Measurements from ENCODE around the gene ADAM11. TPM values are rescaled to one million over a fixed set of nuclear protein-coding genes. Genes with fewer than 3 reads are reported as not detected.

Gene ADAM11, protein sequence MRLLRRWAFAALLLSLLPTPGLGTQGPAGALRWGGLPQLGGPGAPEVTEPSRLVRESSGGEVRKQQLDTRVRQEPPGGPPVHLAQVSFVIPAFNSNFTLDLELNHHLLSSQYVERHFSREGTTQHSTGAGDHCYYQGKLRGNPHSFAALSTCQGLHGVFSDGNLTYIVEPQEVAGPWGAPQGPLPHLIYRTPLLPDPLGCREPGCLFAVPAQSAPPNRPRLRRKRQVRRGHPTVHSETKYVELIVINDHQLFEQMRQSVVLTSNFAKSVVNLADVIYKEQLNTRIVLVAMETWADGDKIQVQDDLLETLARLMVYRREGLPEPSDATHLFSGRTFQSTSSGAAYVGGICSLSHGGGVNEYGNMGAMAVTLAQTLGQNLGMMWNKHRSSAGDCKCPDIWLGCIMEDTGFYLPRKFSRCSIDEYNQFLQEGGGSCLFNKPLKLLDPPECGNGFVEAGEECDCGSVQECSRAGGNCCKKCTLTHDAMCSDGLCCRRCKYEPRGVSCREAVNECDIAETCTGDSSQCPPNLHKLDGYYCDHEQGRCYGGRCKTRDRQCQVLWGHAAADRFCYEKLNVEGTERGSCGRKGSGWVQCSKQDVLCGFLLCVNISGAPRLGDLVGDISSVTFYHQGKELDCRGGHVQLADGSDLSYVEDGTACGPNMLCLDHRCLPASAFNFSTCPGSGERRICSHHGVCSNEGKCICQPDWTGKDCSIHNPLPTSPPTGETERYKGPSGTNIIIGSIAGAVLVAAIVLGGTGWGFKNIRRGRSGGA
- 0.15 and 0.25 TPM in 2 replicates for total RNA-seq

DNA sequence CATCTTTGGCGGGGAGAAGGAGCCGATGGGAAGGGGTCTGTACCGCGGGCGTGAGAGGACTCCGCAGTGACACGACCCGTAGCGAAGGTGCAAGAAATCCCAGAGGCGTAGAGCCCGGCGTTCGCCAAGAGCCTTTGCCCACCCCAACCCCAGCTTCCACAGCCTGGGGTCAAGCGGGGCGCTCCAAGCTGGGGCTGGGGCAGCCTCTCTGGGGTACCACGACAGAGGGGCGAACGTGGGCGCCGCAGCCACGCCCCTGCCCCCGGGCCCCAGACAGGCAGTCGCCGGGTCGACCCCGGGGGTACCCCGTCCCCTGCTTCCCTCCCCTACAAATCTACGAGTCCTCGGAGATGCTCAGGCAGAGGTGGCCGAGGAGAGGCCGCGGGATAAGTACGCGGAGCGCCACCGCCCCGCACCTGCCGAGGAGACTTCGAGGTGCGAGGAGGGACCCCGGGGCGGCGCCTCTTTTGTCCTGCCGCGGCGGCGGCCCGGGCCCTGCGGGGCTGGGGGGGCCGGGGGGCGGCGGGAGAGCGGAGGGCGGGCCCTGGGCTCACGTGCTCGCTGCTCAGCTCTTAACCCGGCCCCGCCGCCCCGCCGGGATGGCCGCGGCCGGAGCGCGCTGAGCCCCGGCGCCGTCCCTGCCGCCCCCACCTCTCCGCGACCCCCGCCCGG, at the start of gene ADAM11:
TSS of gene ADAM11 (plus strand) at position 575 of the 672 bp plus-strand sequence. CDS start 212 bp downstream, outside the sequence.

GRCh38 chr17:44829523-44830358, 71.0 kb downstream of the ADAM11 start, which contains the start of gene GJC1:
Gene GJC1 (minus strand): TSS chr17:44830287. CDS start chr17:44805817, 24,470 bp downstream.

Other genes with a start within 250 kb of the ADAM11 start
- gene FZD2, start 201.5 kb upstream of the ADAM11 start, total RNA-seq: 19.0 and 22.6 TPM in 2 replicates
- gene MEIOC, start 102.5 kb upstream of the ADAM11 start, total RNA-seq: 0.06 and 0.24 TPM in 2 replicates
- 15.0 and 18.5 TPM in 2 replicates for gene CCDC43, start 69.2 kb upstream of the ADAM11 start, total RNA-seq
- 1.0 and 1.4 TPM in 2 replicates for gene DBF4B, start 50.3 kb upstream of the ADAM11 start, total RNA-seq
- 1.4 and 2.7 TPM in 2 replicates for gene GJC1, start 71.3 kb downstream of the ADAM11 start, total RNA-seq
- not detected in 2 replicates for gene HIGD1B, start 88.9 kb downstream of the ADAM11 start, total RNA-seq
- gene EFTUD2, start 140.5 kb downstream of the ADAM11 start, total RNA-seq: 56.2 and 75.9 TPM in 2 replicates
- not detected in 2 replicates for gene GFAP, start 156.5 kb downstream of the ADAM11 start, total RNA-seq
- gene KIF18B, start 188.8 kb downstream of the ADAM11 start, total RNA-seq: 1.00 and 1.5 TPM in 2 replicates
- 0.31 TPM in 1 of 2 replicates, not detected in the other for gene C1QL1, start 209.3 kb downstream of the ADAM11 start, total RNA-seq